ENCODE results near the gene AQP6. TPM values are rescaled to one million over a fixed set of nuclear protein-coding genes. Genes with fewer than 3 reads are reported as not detected.

AQP6 gene
- total RNA-seq, 1 experiment from 2014 or later, result 0.09 TPM

- H3K23ac ChIP-seq (ENCODE audit: insufficient read length, low read depth, low read length), result no peak overlapping the region
- no peak for TF ChIP-seq CTCF (conservative IDR thresholded peaks at IDR 0.05)
- H3K4me1 Mint-ChIP-seq, result peaks cover 14 to 18% of the 10 kb centered on the region in 2 experiments
- H3K27ac Mint-ChIP-seq, result no peak overlapping the region
- no peak overlapping the region for H2BK5ac ChIP-seq (ENCODE audit: insufficient read length, low read length)
- no peaks in the 10 kb centered on the region for H3K9me3 Mint-ChIP-seq
- no peak overlapping the region for H3K4me3 Mint-ChIP-seq
- WGBS (ENCODE audit: extremely low coverage, insufficient read length, low lambda C conversion rate), result no CpG with 5 or more reads among the region's 1 CpG
- no peak overlapping the region for H4K5ac ChIP-seq (ENCODE audit: insufficient read length, low read depth, low read length)
- H3K27me3 ChIP-seq (ENCODE audit: insufficient read depth, low read length), result no peaks in the 10 kb centered on the region; the same call in 1 of the 2 replicates
- H3K18ac ChIP-seq (ENCODE audit: insufficient read length, low read depth, low read length), result no peak overlapping the region
- no peak overlapping the region for H2BK120ac ChIP-seq (ENCODE audit: low read depth, low read length, poor library complexity, severe bottlenecking)
- no peak overlapping the region for H3K56ac ChIP-seq (ENCODE audit: insufficient read length, low read depth, low read length)
- no peaks in the 10 kb centered on the region for H3K23me2 ChIP-seq (ENCODE audit: insufficient read length, low read depth, low read length, poor library complexity, severe bottlenecking)
- no peak overlapping the region for H3T11ph ChIP-seq (ENCODE audit: low read length)
- no peak overlapping the region for H2BK15ac ChIP-seq (ENCODE audit: low read depth, low read length)
- H3K27me3 Mint-ChIP-seq (ENCODE audit: low read depth), result peaks cover 13% of the 10 kb centered on the region
- no peak for DNase-seq
- H3K36me3 Mint-ChIP-seq (ENCODE audit: insufficient read depth in 1 of 3, low read depth in 3 of 3), result no peaks in the 10 kb centered on the region
- no peaks in the 10 kb centered on the region for H3K9me3 ChIP-seq (ENCODE audit: control insufficient read depth, low read depth, low read length)
- no peak overlapping the region for H2BK12ac ChIP-seq (ENCODE audit: insufficient read length, low read depth, low read length)
- peaks cover 3% of the 10 kb centered on the region; the same call in 1 of the 2 replicates for H3K4me1 ChIP-seq (ENCODE audit: insufficient read depth, low read length)
- no peak overlapping the region for H2BK20ac ChIP-seq (ENCODE audit: low read depth, low read length, poor library complexity, severe bottlenecking)
- H3K9ac ChIP-seq (ENCODE audit: extremely low read depth, insufficient read length, low read length), result no peak overlapping the region
- no peak overlapping the region for H3K4me2 ChIP-seq (ENCODE audit: insufficient read depth, insufficient read length, low read length)
- H3K4ac ChIP-seq (ENCODE audit: low read depth, low read length), result no peak overlapping the region
- no peak overlapping the region for H4K91ac ChIP-seq (ENCODE audit: insufficient read length, low read depth, low read length)
- no peaks in the 10 kb centered on the region for H3K79me1 ChIP-seq (ENCODE audit: insufficient read depth, low read depth, low read length, poor library complexity, severe bottlenecking)
- no peak overlapping the region for H3K14ac ChIP-seq (ENCODE audit: insufficient read depth, low read length)
- no peak overlapping the region for H2AK5ac ChIP-seq (ENCODE audit: insufficient read length, low read length)
- no peak overlapping the region for H2AFZ ChIP-seq (ENCODE audit: low read length)
- no peaks in the 10 kb centered on the region for H4K20me1 ChIP-seq (ENCODE audit: control insufficient read depth, insufficient read depth, insufficient read length)
- no peak overlapping the region for H4K8ac ChIP-seq (replicated peaks; ENCODE audit: insufficient read length, low read depth, low read length)
- no peaks in the 10 kb centered on the region for H3K79me2 ChIP-seq (ENCODE audit: insufficient read depth, low read length)
- H3K27ac ChIP-seq (ENCODE audit: insufficient read length, low read depth, low read length), result no peak overlapping the region
These were observed 20.2 kb upstream of the AQP6 start for GRCh38 chr12:49952391-49953055.

Data from H9 (cell line).